ENCODE data around the gene BDKRB2. TPM values are rescaled to one million over a fixed set of nuclear protein-coding genes. Genes with fewer than 3 reads are reported as not detected.

Gene BDKRB2
- total RNA-seq, 6 donors from 2014 or later, result 0.78 to 4.0 (median 1.8) TPM; not detected in 1

- no peak for ATAC-seq (ENCODE audit: low FRiP score in 2 of 2)
- peaks cover 0 to 12% (median 3%) of the 10 kb centered on the region in 4 donors for H3K4me1 ChIP-seq
- DNase-seq, result peak in 1 of 2 donors; percentile 65
Observed at GRCh38 chr14:96263347-96264199, 58.9 kb downstream of the BDKRB2 start.

DNA sequence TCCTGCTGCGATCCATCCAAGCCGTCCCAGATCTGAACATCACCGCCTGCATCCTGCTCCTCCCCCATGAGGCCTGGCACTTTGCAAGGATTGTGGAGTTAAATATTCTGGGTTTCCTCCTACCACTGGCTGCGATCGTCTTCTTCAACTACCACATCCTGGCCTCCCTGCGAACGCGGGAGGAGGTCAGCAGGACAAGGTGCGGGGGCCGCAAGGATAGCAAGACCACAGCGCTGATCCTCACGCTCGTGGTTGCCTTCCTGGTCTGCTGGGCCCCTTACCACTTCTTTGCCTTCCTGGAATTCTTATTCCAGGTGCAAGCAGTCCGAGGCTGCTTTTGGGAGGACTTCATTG is 59.5 kb downstream of the BDKRB2 start:
- no peaks in the 10 kb centered on the region for H3K27me3 ChIP-seq
- H3K4me3 ChIP-seq, result no peak overlapping the region
- TF ChIP-seq POLR2AphosphoS5 (IDR thresholded peaks at IDR 0.05) (no peak), POLR2A (IDR thresholded peaks at IDR 0.05) (no peak), CTCF (IDR thresholded peaks at IDR 0.05) (no peak), EP300 (IDR thresholded peaks at IDR 0.05) (no peak)
- DNase-seq (no peak), ATAC-seq (ENCODE audit: low FRiP score in 2 of 2) (no peak)
- WGBS, 2 donors, result 93 to 95% methylated on average over 11 to 14 of the region's 14 CpGs
- peaks cover 0 to 16% (median 3%) of the 10 kb centered on the region in 4 donors for H3K4me1 ChIP-seq
- H3K9me3 ChIP-seq, result no peaks in the 10 kb centered on the region
- H3K27ac ChIP-seq, result no peak overlapping the region
- no peaks in the 10 kb centered on the region for H3K36me3 ChIP-seq

More at GRCh38 chr14:96263347-96264199, 58.9 kb downstream of the BDKRB2 start:
- WGBS, 2 donors, result 84 to 89% methylated on average over 10 to 20 of the region's 20 CpGs
- Histone ChIP-seq H3K36me3 (no peaks in the 10 kb centered on the region), H3K4me3 (no peak overlapping the region), H3K27me3 (no peaks in the 10 kb centered on the region), H3K9me3 (no peaks in the 10 kb centered on the region), H3K27ac (no peak overlapping the region)
- TF ChIP-seq POLR2A (IDR thresholded peaks at IDR 0.05) (no peak), EP300 (IDR thresholded peaks at IDR 0.05) (no peak), POLR2AphosphoS5 (IDR thresholded peaks at IDR 0.05) (no peak), CTCF (IDR thresholded peaks at IDR 0.05) (no peak)

DNA sequence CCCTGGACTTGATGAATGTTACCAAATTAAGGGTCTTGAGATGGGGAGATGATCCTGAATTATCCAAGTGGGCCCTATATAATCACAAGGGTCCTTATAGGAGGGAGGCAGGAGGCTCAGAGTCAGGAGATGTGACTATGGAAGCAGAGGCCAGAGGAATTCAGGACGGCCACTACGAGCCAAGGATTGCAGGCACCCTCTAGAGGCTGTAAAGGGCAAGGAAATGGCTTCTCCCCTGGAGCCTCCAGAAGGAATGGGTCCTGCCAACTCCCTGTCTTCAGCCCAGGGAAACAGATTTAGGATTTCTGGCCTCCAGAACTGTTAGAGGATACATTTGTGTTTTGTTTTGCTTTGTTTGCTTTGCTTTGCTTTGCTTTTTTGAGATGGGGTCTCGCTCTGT is 60.2 kb downstream of the BDKRB2 start:
- Histone ChIP-seq H3K9me3 (no peaks in the 10 kb centered on the region), H3K27ac (no peak overlapping the region), H3K36me3 (no peaks in the 10 kb centered on the region), H3K4me3 (no peak overlapping the region), H3K4me1 (peaks cover 0 to 18% (median 3%) of the 10 kb centered on the region in 4 donors), H3K27me3 (no peaks in the 10 kb centered on the region)
- DNase-seq (no peak), ATAC-seq (ENCODE audit: low FRiP score in 2 of 2) (no peak)
- TF ChIP-seq POLR2AphosphoS5 (IDR thresholded peaks at IDR 0.05), result no peak
- TF ChIP-seq POLR2A (IDR thresholded peaks at IDR 0.05), result no peak
- TF ChIP-seq CTCF (IDR thresholded peaks at IDR 0.05), result peak in 2 of 6 experiments; percentile 19 to 21
- TF ChIP-seq EP300 (IDR thresholded peaks at IDR 0.05), result no peak
- 72 to 78% methylated on average over 3 of the region's 3 CpGs for WGBS, 2 donors

DNA sequence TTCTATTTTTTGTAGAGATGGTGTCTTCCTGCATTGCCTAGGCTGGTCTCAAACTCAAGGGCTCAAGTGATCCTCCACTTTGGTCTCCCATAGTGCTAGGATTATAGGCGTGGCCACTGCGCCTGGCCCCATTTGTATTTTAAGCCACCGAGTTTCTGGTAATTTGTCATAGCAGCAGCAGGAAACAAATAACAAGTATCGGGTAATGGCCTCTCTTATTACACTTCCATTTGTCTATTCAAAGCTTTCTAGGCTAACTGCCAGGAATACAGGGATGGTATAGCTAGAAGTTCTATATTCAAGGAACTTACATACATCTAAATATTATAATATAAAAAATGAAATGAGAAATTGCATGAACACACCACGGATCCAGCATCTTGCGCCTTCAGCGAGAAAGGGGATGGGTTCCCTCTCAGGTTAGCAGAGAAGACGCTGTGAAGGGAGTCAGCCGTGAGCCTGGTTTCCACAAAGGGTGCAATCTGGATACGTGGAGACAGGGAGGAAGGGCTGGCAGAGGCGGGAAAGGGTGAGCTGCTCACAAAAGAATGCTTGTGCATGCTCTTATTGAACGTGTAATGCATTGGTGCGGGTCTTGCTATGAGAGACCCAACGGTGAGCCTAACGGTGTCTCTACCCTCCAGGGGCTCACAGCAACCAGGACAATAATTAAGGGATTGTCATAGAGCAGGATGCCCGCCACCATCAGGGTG is 60.9 kb downstream of the BDKRB2 start:
- no peaks in the 10 kb centered on the region for H3K27me3 ChIP-seq
- no peak overlapping the region for H3K27ac ChIP-seq
- DNase-seq, result no peak
- WGBS, 2 donors, result 65 to 73% methylated on average over 15 to 16 of the region's 16 CpGs
- TF ChIP-seq CTCF (IDR thresholded peaks at IDR 0.05), result no peak
- TF ChIP-seq POLR2AphosphoS5 (IDR thresholded peaks at IDR 0.05), result no peak
- no peak for TF ChIP-seq POLR2A (IDR thresholded peaks at IDR 0.05)
- no peak for TF ChIP-seq EP300 (IDR thresholded peaks at IDR 0.05)
- no peak for ATAC-seq (ENCODE audit: low FRiP score in 2 of 2)
- no peak overlapping the region for H3K4me3 ChIP-seq
- H3K36me3 ChIP-seq, result no peaks in the 10 kb centered on the region
- H3K9me3 ChIP-seq, result no peaks in the 10 kb centered on the region
- peaks cover 0 to 18% (median 3%) of the 10 kb centered on the region in 4 donors for H3K4me1 ChIP-seq
